Choroid plexus epithelial cell (primary cell): ENCODE measurements around the gene CLEC4A.
"Not testable (repeated sequence)": the region's sequence is repeated elsewhere in the genome, so short reads cannot be mapped to it uniquely, and the experiment has no call there.

Experiments
- DNase-seq: peaks from one replicate; pipeline ENCODE4 v3.0.0-alpha.2; 2010; ENCODE audit warnings: low read depth
- H3K4me3 ChIP-seq: 2 replicates; pipeline ENCODE4 v1.5.1; 2011; ENCODE audit warnings: low read depth, mild to moderate bottlenecking, control low read depth, low read length, moderate library complexity
- CTCF ChIP-seq: conservative IDR thresholded peaks from 2 replicates; pipeline ENCODE4 v1.5.1; 2011; ENCODE audit warnings: low read depth, mild to moderate bottlenecking, control low read depth, inconsistent platforms, low read length, moderate library complexity

The CLEC4A gene

GRCh38 chr12:8081251-8081920 is 42.0 kb upstream of the CLEC4A start:
- no peak for TF ChIP-seq CTCF
- DNase-seq, result no peak

GRCh38 chr12:8082808-8083100 is 40.7 kb upstream of the CLEC4A start:
- H3K4me3 ChIP-seq, result peak overlapping the region; percentile 99
- DNase-seq, result no peak
- TF ChIP-seq CTCF, result no peak

More at GRCh38 chr12:8081251-8081920, 42.0 kb upstream of the CLEC4A start:
- peak overlapping the region; percentile 99 for H3K4me3 ChIP-seq

GRCh38 chr12:8084351-8084750 is 39.1 kb upstream of the CLEC4A start:
- not testable (repeated sequence) for H3K4me3 ChIP-seq, DNase-seq

GRCh38 chr12:8087666-8088065 is 35.8 kb upstream of the CLEC4A start:
- no peak overlapping the region for H3K4me3 ChIP-seq
- TF ChIP-seq CTCF, result no peak
- peak; percentile 10 for DNase-seq

- TF ChIP-seq CTCF, result no peak
- no peak overlapping the region for H3K4me3 ChIP-seq
- DNase-seq, result no peak
Observed at GRCh38 chr12:8088574-8088973, 34.8 kb upstream of the CLEC4A start.

GRCh38 chr12:8089277-8089676 is 34.1 kb upstream of the CLEC4A start:
- not testable (repeated sequence) for DNase-seq, H3K4me3 ChIP-seq

GRCh38 chr12:8089716-8090115 is 33.7 kb upstream of the CLEC4A start:
- no peak for DNase-seq
- no peak for TF ChIP-seq CTCF
- no peak overlapping the region for H3K4me3 ChIP-seq

GRCh38 chr12:8093291-8093690 is 30.1 kb upstream of the CLEC4A start:
- DNase-seq, result no peak
- no peak overlapping the region for H3K4me3 ChIP-seq
- no peak for TF ChIP-seq CTCF
